ENCODE results near the gene PCYT1B.

- TF ChIP-seq, protein P1, sequence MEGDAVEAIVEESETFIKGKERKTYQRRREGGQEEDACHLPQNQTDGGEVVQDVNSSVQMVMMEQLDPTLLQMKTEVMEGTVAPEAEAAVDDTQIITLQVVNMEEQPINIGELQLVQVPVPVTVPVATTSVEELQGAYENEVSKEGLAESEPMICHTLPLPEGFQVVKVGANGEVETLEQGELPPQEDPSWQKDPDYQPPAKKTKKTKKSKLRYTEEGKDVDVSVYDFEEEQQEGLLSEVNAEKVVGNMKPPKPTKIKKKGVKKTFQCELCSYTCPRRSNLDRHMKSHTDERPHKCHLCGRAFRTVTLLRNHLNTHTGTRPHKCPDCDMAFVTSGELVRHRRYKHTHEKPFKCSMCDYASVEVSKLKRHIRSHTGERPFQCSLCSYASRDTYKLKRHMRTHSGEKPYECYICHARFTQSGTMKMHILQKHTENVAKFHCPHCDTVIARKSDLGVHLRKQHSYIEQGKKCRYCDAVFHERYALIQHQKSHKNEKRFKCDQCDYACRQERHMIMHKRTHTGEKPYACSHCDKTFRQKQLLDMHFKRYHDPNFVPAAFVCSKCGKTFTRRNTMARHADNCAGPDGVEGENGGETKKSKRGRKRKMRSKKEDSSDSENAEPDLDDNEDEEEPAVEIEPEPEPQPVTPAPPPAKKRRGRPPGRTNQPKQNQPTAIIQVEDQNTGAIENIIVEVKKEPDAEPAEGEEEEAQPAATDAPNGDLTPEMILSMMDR (IDR thresholded peaks at IDR 0.05): no peak
- TF ChIP-seq POLR2AphosphoS5 (IDR thresholded peaks at IDR 0.05): no peak
Measured at GRCh38 chrX:24553011-24553410, 94.1 kb downstream of the PCYT1B start.
